Upper lobe of right lung (tissue), 1 donor: ENCODE data around the gene TPD52L2. TPM values are rescaled to one million over a fixed set of nuclear protein-coding genes. Genes with fewer than 3 reads are reported as not detected.
"Not testable (repeated sequence)": the region's sequence is repeated elsewhere in the genome, so short reads cannot be mapped to it uniquely, and the experiment has no call there.

Experiments used
- ATAC-seq: fragments of 200-7000 bp; cut with Tn5 transposase; one replicate; pipeline ENCODE4 v1.9.1; 2020; ENCODE audit warnings: mild to moderate bottlenecking, moderate library complexity
- DNase-seq: peaks from one replicate; pipeline ENCODE4 v3.0.0-alpha.2; 2020
- H3K27ac ChIP-seq: fragments of 200-600 bp; one replicate; pipeline ENCODE4 v1.8.0; 2022
- H3K27me3 ChIP-seq: fragments of 200-600 bp; one replicate; pipeline ENCODE4 v1.8.0; 2022; ENCODE audit warnings: mild to moderate bottlenecking
- H3K36me3 ChIP-seq: fragments of 200-600 bp; one replicate; pipeline ENCODE4 v1.8.0; 2022
- H3K4me1 ChIP-seq: fragments of 200-600 bp; one replicate; pipeline ENCODE4 v1.8.0; 2022
- H3K4me3 ChIP-seq: fragments of 200-600 bp; one replicate; pipeline ENCODE4 v1.8.0; 2022; ENCODE audit warnings: mild to moderate bottlenecking
- H3K9me3 ChIP-seq: fragments of 200-600 bp; one replicate; pipeline ENCODE4 v1.8.0; 2022
- intact Hi-C: fragments of 100-400 bp; cut with DNase I; formaldehyde crosslinking; loops from one replicate; pipeline ENCODE4 v1.11.0; 2022
- total RNA-seq: library from RNA; stranded (reverse); fragmentation: NEBNext Ultra II Directional; extraction: Animal tissue kit (Norgen Biotek cat#: 25700); gene quantifications from one replicate; pipeline ENCODE4 v1.2.1, GENCODE V29; 2021
- TF ChIP-seq, protein P1 (sequence below): fragments of 200-600 bp; IDR thresholded peaks from one replicate; pipeline ENCODE4 v1.8.0; 2022; ENCODE audit warnings: antibody characterized with exemption
- donor health status: DM: no; HTN: yes; CAD: no; lungs with severe emphysema.

TPD52L2 gene
- total RNA-seq, 1 donor from 2014 or later = 81.5 TPM

DNA sequence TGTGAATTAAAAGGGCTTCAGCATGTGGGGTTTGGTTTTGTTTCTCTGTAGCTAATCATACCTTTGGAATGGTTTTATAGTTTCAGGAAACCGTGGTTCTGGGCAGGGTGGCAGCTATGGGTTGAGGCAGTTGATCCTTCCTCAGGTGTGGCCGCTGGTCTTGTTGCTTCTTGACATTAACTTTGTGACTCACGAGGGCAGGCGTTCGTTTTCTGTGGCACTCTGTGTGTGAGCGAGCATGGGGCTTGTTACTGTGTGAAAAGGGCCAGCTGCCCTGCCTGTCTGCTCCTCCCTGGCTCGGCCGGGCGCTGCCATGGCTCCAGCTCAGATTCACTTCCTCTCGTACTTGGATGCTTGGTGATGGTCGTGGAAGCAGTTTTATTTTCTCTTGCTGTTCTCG lies 46.1 kb downstream of the TPD52L2 start:
- Histone ChIP-seq H3K27me3 (no peaks in the 10 kb centered on the region), H3K4me1 (peaks cover 9% of the 10 kb centered on the region), H3K9me3 (no peaks in the 10 kb centered on the region), H3K36me3 (no peaks in the 10 kb centered on the region), H3K27ac (no peak overlapping the region), H3K4me3 (no peak overlapping the region)
- ATAC-seq (peak; percentile 56), DNase-seq (no peak)
- TF ChIP-seq, protein P1, sequence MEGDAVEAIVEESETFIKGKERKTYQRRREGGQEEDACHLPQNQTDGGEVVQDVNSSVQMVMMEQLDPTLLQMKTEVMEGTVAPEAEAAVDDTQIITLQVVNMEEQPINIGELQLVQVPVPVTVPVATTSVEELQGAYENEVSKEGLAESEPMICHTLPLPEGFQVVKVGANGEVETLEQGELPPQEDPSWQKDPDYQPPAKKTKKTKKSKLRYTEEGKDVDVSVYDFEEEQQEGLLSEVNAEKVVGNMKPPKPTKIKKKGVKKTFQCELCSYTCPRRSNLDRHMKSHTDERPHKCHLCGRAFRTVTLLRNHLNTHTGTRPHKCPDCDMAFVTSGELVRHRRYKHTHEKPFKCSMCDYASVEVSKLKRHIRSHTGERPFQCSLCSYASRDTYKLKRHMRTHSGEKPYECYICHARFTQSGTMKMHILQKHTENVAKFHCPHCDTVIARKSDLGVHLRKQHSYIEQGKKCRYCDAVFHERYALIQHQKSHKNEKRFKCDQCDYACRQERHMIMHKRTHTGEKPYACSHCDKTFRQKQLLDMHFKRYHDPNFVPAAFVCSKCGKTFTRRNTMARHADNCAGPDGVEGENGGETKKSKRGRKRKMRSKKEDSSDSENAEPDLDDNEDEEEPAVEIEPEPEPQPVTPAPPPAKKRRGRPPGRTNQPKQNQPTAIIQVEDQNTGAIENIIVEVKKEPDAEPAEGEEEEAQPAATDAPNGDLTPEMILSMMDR = no peak
- intact Hi-C loops = no loop called here

DNA sequence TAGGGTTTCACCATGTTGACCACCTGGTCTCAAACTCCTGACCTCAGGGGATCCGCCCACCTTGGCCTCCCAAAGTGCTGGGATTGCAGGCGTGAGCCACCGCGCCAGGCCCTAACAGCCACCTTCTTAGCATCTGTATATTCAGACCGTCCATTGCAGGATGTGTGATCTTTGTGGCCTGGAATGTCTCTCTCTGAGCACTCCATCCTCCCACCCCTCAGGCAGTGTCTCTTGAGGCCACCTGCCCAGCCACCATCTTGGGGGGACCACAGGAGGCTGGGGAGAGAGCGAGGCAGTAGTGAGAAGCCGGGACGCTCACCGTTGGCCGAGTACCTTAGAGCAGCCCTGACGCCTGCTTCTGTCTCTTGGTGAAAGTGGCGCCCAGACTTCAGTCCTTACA lies 48.7 kb downstream of the TPD52L2 start:
- no peaks in the 10 kb centered on the region for H3K9me3 ChIP-seq
- no peak for DNase-seq
- intact Hi-C loops = no loop called here
- H3K4me3 ChIP-seq = no peak overlapping the region
- H3K27me3 ChIP-seq = no peaks in the 10 kb centered on the region
- peaks cover 9% of the 10 kb centered on the region for H3K4me1 ChIP-seq
- ATAC-seq = no peak
- no peak overlapping the region for H3K27ac ChIP-seq
- TF ChIP-seq, protein P1 = no peak
- peaks cover 15% of the 10 kb centered on the region for H3K36me3 ChIP-seq

DNA sequence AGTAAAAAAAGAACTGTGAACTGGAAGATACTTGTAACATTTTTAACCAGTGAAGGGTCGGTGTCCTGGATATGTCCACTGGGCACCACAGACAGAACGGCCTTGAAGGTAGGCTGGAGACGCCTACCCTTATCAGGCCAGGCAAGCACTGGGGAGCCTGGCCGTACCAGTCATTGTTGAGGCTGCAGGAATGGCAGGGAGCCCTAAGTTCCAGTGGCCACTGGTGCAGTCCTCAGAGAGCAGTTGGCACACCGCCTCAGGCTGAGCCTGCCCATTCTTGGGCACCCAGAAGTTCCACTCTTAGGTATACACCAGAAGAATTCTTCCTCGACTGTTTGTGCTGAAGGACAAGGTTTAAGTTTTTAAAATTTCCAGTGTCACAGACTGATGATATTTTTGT lies 50.4 kb downstream of the TPD52L2 start:
- ATAC-seq (peak; percentile 76), DNase-seq (no peak)
- TF ChIP-seq, protein P1 = no peak
- Histone ChIP-seq H3K4me3 (no peak overlapping the region), H3K27ac (no peak overlapping the region), H3K9me3 (no peaks in the 10 kb centered on the region), H3K36me3 (peaks cover 19% of the 10 kb centered on the region), H3K4me1 (peaks cover 9% of the 10 kb centered on the region), H3K27me3 (no peaks in the 10 kb centered on the region)
- intact Hi-C loops = no loop called here

DNA sequence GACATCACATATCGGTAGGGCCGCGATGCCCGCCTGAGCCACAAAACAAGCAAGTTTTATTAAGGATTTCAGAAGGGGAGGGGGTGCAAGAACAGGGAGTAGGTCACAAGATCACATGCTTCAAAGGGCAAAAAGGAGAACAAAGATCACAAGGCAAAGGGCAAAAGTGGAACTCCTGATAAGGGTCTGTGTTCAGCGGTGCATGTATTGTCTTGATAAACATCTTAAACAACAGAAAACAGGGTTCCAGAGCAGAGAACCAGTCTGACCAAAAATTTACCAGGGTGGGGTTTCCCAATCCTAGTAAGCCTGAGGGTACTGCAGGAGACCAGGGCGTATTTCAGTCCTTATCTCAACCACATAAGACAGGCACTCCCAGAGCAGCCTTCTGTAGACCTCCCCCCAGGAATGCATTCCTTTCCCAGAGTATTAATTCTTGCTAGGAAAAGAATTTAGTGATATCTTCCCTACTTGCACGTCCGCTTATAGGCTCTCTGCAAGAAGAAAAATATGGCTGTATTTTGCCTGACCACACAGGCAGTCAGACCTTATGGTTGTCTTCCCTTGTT lies 51.4 kb downstream of the TPD52L2 start:
- ATAC-seq, intact Hi-C loops, H3K9me3 ChIP-seq: not testable (repeated sequence)

DNA sequence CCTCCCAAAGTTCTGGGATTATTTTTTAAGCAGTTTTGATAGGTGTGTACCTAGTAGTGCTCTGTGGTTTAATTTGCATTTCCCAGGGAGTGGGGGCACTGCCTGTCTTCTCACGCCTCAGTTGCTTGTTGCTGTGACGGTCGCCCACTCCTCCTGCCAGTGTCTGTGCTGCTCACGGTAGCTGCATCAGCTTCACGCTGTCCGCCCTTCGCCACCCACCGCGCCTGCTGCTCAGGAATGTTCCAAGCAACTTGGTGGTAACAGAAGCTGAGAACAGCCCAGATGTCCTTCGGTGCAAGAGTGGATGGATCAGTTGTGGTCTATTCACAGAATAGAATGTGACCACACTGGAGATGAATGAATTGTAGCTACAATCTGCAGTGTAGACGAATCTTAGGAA lies 52.7 kb downstream of the TPD52L2 start:
- no peak for DNase-seq
- ATAC-seq = no peak
- intact Hi-C loops = no loop called here

More for the DNA sequence above, 51.4 kb downstream of the TPD52L2 start:
- H3K27me3 ChIP-seq, H3K4me3 ChIP-seq, H3K4me1 ChIP-seq, DNase-seq, H3K27ac ChIP-seq: not testable (repeated sequence)
- H3K36me3 ChIP-seq = peaks cover 19% of the 10 kb centered on the region

DNA sequence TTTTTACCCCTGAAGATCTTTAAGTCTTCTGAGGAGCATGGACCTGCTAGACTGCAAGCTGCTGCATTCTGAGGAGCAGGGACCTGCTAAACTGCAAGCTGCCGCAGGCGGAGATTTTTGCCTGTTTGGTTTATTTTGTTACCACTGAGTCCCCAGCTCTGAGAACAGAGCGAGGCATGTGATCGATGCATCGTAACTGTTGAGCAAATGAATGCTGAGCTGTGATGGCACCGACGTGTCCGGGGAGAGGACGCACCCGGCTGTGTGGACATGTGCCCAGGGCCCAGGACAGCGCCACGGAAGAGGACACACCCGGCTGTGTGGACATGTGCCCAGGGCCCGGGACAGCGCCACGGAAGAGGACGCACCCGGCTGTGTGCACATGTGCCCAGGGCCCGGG lies 54.1 kb downstream of the TPD52L2 start:
- Histone ChIP-seq H3K27ac (no peak overlapping the region), H3K9me3 (no peaks in the 10 kb centered on the region), H3K4me3 (no peak overlapping the region), H3K36me3 (peaks cover 19% of the 10 kb centered on the region), H3K4me1 (no peaks in the 10 kb centered on the region), H3K27me3 (no peaks in the 10 kb centered on the region)
- TF ChIP-seq, protein P1 = no peak
- intact Hi-C loops = no loop called here
- ATAC-seq (no peak), DNase-seq (no peak)

More for the DNA sequence above, 52.7 kb downstream of the TPD52L2 start:
- no peaks in the 10 kb centered on the region for H3K27me3 ChIP-seq
- H3K36me3 ChIP-seq = peaks cover 19% of the 10 kb centered on the region
- TF ChIP-seq, protein P1 = no peak
- H3K9me3 ChIP-seq = no peaks in the 10 kb centered on the region
- no peak overlapping the region for H3K27ac ChIP-seq
- H3K4me1 ChIP-seq = no peaks in the 10 kb centered on the region
- no peak overlapping the region for H3K4me3 ChIP-seq
